Mucosa of stomach (tissue), 1 donor: ENCODE data around the gene DFFA.

Experiments
- H3K27me3 ChIP-seq: one replicate; pipeline ENCODE4 v1.7.0; 2013; ENCODE audit warnings: mild to moderate bottlenecking, low read length; ENCODE audit not compliant: control insufficient read depth, insufficient read depth
- H3K36me3 ChIP-seq: one replicate; pipeline ENCODE4 v1.7.0; 2013; ENCODE audit warnings: low read length; ENCODE audit not compliant: control insufficient read depth, insufficient read depth
- H3K4me1 ChIP-seq: one replicate; pipeline ENCODE4 v1.7.0; 2013; ENCODE audit warnings: mild to moderate bottlenecking, low read length; ENCODE audit not compliant: control insufficient read depth, insufficient read depth
- H3K4me3 ChIP-seq: one replicate; pipeline ENCODE4 v1.7.0; 2013; ENCODE audit warnings: low read length
- H3K9ac ChIP-seq: one replicate; pipeline ENCODE4 v1.7.0; 2013; ENCODE audit warnings: mild to moderate bottlenecking, low read length, moderate library complexity
- H3K9me3 ChIP-seq: one replicate; pipeline ENCODE4 v1.7.0; 2013; ENCODE audit warnings: mild to moderate bottlenecking, low read length, moderate library complexity; ENCODE audit not compliant: control insufficient read depth
- donor health status: Pancreatic carcinoma.

DFFA gene

DNA sequence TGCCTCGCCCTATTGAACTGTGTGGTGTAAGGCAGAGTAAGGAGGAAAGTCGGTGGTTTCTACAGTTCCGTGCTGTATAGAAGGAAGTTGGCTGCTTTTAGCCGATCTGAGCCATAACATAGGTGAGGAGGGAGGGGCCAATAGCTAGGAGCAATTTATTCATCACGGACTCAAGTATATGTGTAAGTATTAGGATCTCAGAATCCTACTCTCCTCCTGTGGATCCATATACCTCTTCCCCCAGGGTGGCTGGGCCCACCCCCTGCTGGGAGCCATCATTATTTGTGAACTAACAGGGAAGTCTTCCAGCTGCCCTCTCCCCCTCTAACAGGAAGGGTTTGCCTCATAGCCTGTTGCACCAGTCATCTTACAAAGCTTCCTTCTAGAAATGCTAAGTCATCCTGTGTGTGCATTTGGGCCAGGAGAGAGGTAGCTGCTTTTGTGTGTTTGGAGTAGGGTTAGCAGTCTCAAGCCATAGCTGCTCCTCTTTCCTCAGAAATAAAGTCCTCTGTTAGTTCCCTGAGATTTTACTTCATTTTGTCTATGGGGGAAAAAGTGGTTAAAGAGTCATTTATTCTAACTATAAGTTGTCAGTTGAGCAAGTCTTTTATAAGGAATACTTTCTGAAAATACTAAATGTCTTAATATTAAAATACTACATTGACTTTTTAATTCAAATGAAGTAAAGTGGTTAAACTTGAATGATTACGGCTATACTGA is 57.0 kb downstream of the DFFA start:
- H3K36me3 ChIP-seq, result peaks cover 21% of the 10 kb centered on the region
- no peak overlapping the region for H3K9ac ChIP-seq
- H3K9me3 ChIP-seq, result no peaks in the 10 kb centered on the region
- H3K4me3 ChIP-seq, result no peak overlapping the region
- no peaks in the 10 kb centered on the region for H3K27me3 ChIP-seq
- H3K4me1 ChIP-seq, result no peaks in the 10 kb centered on the region

DNA sequence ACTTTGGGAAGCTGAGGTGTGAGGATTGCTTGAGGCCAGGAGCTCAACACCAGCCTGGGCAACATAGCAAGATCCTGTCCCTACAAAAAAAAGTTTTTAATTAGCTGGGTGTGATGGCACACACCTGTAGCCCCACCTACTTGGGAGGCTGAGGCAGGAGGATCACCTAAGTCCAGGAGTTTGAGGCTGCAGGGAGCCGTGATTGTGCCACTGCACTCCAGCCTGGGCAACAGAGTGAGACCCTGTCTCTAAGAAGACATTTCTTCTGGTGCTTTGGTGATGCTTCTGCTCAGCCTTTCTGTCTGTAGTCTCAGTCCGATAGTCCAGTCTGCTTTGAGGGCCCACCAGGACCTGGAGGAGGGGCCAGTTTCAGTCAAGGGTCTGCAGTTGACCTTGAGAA is 65.1 kb downstream of the DFFA start:
- H3K4me1 ChIP-seq, result no peaks in the 10 kb centered on the region
- no peaks in the 10 kb centered on the region for H3K9me3 ChIP-seq
- no peaks in the 10 kb centered on the region for H3K27me3 ChIP-seq
- H3K9ac ChIP-seq, result no peak overlapping the region
- peaks cover 23% of the 10 kb centered on the region for H3K36me3 ChIP-seq
- no peak overlapping the region for H3K4me3 ChIP-seq
